Panc1 (cell line): ENCODE data around the gene FXYD3. TPM values are rescaled to one million over a fixed set of nuclear protein-coding genes. Genes with fewer than 3 reads are reported as not detected.

ENCODE experiments used
- ATAC-seq: fragments of 200-7000 bp; cut with Tn5 transposase; 2 replicates; pipeline ENCODE4 v1.9.1; 2020; ENCODE audit warnings: mild to moderate bottlenecking, moderate library complexity
- BruUV-seq: library from RNA; stranded (reverse); fragments of 400-500 nt; replicated peaks from 2 replicates; lab custom pipeline; 2021; lab: Mats Ljungman, UMichigan
- CTCF ChIA-PET: fragments of 300-600 bp; sonication (Branson Sonifier 250); formaldehyde crosslinking; loops from one replicate; lab custom pipeline; 2022; ENCODE audit warnings: antibody characterized with exemption; lab: Charles Lee
- POLR2A ChIA-PET: fragments of 300-600 bp; sonication (Branson Sonifier 250); formaldehyde crosslinking; loops from one replicate; lab custom pipeline; 2022; ENCODE audit warnings: antibody characterized with exemption; lab: Charles Lee
- DNase-seq: peaks from one replicate; pipeline ENCODE4 v3.0.0-alpha.2; 2010; ENCODE audit warnings: low read depth, low spot score
- H3K27ac ChIP-seq: 2 replicates; pipeline ENCODE4 v1.5.1; 2011; ENCODE audit warnings: mild to moderate bottlenecking, low read length, inconsistent platforms
- H3K27me3 ChIP-seq: fragments of 200-500 bp; sonication (Bioruptor generic); 2 replicates; pipeline ENCODE4 v1.6.0; 2014; ENCODE audit warnings: low read length, inconsistent platforms; ENCODE audit not compliant: control insufficient read depth, insufficient read depth
- H3K36me3 ChIP-seq: fragments of 200-500 bp; sonication (Bioruptor generic); 2 replicates; pipeline ENCODE4 v1.5.1; 2014; ENCODE audit warnings: inconsistent platforms, mild to moderate bottlenecking, low read length, moderate library complexity; ENCODE audit not compliant: control insufficient read depth, insufficient read depth
- H3K4me1 ChIP-seq: 2 replicates; pipeline ENCODE4 v1.5.1; 2011; ENCODE audit warnings: inconsistent platforms, mild to moderate bottlenecking, low read length, moderate library complexity; ENCODE audit not compliant: control insufficient read depth, insufficient read depth
- H3K4me3 ChIP-seq, 2 experiments: 2 replicates each; pipeline ENCODE4 v1.5.1; 2011 to 2012; ENCODE audit warnings: low read depth in 2 of 2, low read length in 2 of 2, mild to moderate bottlenecking in 2 of 2, inconsistent platforms in 1 of 2, moderate library complexity in 1 of 2
- H3K9me3 ChIP-seq: fragments of 200-500 bp; sonication (Bioruptor generic); 2 replicates; pipeline ENCODE4 v1.5.1; 2014; ENCODE audit warnings: low read depth, mild to moderate bottlenecking, inconsistent platforms, low read length, moderate library complexity; ENCODE audit not compliant: control insufficient read depth, insufficient read depth
- POLR2AphosphoS5 ChIP-seq: IDR thresholded peaks from 2 replicates; pipeline ENCODE4 v1.6.1; 2012; ENCODE audit warnings: mild to moderate bottlenecking, low read depth, low read length, moderate library complexity
- SIN3A ChIP-seq: IDR thresholded peaks from 2 replicates; pipeline ENCODE4 v1.6.1; 2012; ENCODE audit warnings: low read depth, mild to moderate bottlenecking, low read length, moderate library complexity, borderline replicate concordance; ENCODE audit not compliant: insufficient read depth
- TCF7L2 ChIP-seq: IDR thresholded peaks from 2 replicates; pipeline ENCODE4 v1.6.1; 2011; ENCODE audit warnings: mild to moderate bottlenecking, low read depth, low read length, inconsistent platforms
- in situ Hi-C: cut with HindIII; loops from 2 replicates; pipeline ENCODE4 v1.10.0; 2016; ENCODE audit warnings: low sequenced_read_pairs, low pct_unique_long_range_greater_than_20kb
- intact Hi-C: fragments of 100-400 bp; cut with micrococcal nuclease; formaldehyde crosslinking; loops from one replicate; pipeline ENCODE4 v1.10.0; 2022; ENCODE audit not compliant: unreplicated experiment
- total RNA-seq: library from RNA; stranded (reverse); gene quantifications from one replicate; pipeline ENCODE4 v1.2.1, GENCODE V29; 2021; ENCODE audit not compliant: unreplicated experiment
- TF ChIP-seq, protein P1 (sequence below): fragments of 450-650 bp; IDR thresholded peaks from 2 replicates; pipeline ENCODE4 v1.5.1; 2017; ENCODE audit warnings: mild to moderate bottlenecking
- TF ChIP-seq, protein P2 (sequence below), 2 experiments: IDR thresholded peaks; 2 replicates each; pipeline ENCODE4 v1.6.1; 2011 to 2012; ENCODE audit warnings: low read depth in 2 of 2, control low read depth in 1 of 2, low read length in 1 of 2, mild to moderate bottlenecking in 1 of 2, moderate library complexity in 1 of 2; ENCODE audit not compliant: insufficient read depth in 1 of 2

FXYD3 gene
- total RNA-seq, 1 experiment from 2014 or later: not detected

DNA sequence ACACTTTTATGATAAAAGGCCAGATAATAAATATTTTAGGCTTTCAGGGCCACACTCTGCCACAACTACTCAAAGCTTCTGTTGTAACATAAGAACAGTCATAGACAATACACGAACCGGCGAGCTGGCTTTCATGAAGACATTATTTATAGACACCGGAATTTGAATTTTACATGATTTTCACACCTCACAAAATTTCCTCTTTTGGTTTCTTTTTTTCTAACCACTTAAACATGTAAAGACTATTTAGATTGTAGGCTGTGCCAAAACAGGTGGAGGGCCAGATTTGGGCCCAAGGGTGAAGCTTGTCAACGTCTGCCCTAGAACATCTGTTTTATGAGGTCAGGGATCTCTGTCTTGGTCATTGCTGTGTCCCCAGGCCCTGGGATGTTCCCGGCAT lies 29.7 kb upstream of the FXYD3 start:
- intact Hi-C loops (no loop called here), in situ Hi-C loops (no loop called here)
- ATAC-seq: no peak
- H3K9me3 ChIP-seq: no peaks in the 10 kb centered on the region
- no peak overlapping the region for H3K27ac ChIP-seq
- H3K4me1 ChIP-seq: peaks cover 8% of the 10 kb centered on the region
- TF ChIP-seq SIN3A: no peak
- DNase-seq: no peak
- POLR2A ChIA-PET: no interaction called here
- CTCF ChIA-PET: no interaction called here
- no peak overlapping the region for H3K4me3 ChIP-seq
- no peaks in the 10 kb centered on the region for H3K27me3 ChIP-seq
- BruUV-seq: no TSS peak
- no peaks in the 10 kb centered on the region for H3K36me3 ChIP-seq

DNA sequence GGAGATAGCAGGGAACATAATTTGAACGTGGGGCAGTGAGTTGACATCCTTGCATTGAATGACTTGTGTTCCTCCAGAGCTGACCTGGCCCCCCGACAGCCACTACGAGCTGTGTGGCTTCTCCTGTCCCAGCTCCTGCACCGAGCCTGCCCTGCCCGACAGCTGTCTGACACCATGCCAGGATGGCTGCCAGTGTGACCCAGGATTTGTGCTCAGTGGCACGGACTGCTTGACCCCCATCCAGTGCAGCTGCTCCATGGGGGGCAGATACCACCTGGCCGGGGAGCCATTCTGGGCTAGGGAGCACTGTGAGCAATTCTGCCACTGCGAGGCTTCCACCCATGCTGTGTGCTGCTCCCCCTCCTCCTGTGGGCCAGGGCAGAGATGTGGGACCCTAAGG lies 29.2 kb upstream of the FXYD3 start:
- Histone ChIP-seq H3K4me1 (peaks cover 8% of the 10 kb centered on the region), H3K4me3 (no peak overlapping the region), H3K27me3 (no peaks in the 10 kb centered on the region), H3K9me3 (no peaks in the 10 kb centered on the region), H3K27ac (no peak overlapping the region), H3K36me3 (no peaks in the 10 kb centered on the region)
- intact Hi-C loops: no loop called here
- ChIA-PET POLR2A (interaction anchor here (0.5 to 0.6 kb wide), 3 partner anchors 10 to 172 kb away, joined by 3 to 6 read pairs (median 5); no protein-coding TSS in a partner anchor), CTCF (no interaction called here)
- in situ Hi-C loops: no loop called here
- DNase-seq (no peak), ATAC-seq (no peak)
- TF ChIP-seq SIN3A (no peak), TCF7L2 (no peak), POLR2AphosphoS5 (no peak)
- TF ChIP-seq, protein P1, sequence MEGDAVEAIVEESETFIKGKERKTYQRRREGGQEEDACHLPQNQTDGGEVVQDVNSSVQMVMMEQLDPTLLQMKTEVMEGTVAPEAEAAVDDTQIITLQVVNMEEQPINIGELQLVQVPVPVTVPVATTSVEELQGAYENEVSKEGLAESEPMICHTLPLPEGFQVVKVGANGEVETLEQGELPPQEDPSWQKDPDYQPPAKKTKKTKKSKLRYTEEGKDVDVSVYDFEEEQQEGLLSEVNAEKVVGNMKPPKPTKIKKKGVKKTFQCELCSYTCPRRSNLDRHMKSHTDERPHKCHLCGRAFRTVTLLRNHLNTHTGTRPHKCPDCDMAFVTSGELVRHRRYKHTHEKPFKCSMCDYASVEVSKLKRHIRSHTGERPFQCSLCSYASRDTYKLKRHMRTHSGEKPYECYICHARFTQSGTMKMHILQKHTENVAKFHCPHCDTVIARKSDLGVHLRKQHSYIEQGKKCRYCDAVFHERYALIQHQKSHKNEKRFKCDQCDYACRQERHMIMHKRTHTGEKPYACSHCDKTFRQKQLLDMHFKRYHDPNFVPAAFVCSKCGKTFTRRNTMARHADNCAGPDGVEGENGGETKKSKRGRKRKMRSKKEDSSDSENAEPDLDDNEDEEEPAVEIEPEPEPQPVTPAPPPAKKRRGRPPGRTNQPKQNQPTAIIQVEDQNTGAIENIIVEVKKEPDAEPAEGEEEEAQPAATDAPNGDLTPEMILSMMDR: no peak
- TF ChIP-seq, protein P2, sequence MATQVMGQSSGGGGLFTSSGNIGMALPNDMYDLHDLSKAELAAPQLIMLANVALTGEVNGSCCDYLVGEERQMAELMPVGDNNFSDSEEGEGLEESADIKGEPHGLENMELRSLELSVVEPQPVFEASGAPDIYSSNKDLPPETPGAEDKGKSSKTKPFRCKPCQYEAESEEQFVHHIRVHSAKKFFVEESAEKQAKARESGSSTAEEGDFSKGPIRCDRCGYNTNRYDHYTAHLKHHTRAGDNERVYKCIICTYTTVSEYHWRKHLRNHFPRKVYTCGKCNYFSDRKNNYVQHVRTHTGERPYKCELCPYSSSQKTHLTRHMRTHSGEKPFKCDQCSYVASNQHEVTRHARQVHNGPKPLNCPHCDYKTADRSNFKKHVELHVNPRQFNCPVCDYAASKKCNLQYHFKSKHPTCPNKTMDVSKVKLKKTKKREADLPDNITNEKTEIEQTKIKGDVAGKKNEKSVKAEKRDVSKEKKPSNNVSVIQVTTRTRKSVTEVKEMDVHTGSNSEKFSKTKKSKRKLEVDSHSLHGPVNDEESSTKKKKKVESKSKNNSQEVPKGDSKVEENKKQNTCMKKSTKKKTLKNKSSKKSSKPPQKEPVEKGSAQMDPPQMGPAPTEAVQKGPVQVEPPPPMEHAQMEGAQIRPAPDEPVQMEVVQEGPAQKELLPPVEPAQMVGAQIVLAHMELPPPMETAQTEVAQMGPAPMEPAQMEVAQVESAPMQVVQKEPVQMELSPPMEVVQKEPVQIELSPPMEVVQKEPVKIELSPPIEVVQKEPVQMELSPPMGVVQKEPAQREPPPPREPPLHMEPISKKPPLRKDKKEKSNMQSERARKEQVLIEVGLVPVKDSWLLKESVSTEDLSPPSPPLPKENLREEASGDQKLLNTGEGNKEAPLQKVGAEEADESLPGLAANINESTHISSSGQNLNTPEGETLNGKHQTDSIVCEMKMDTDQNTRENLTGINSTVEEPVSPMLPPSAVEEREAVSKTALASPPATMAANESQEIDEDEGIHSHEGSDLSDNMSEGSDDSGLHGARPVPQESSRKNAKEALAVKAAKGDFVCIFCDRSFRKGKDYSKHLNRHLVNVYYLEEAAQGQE (IDR thresholded peaks at IDR 0.05; ENCODE audit: insufficient read depth in 1 of 2, low read depth in 2 of 2, low read length in 1 of 2): no peak
- no TSS peak for BruUV-seq

DNA sequence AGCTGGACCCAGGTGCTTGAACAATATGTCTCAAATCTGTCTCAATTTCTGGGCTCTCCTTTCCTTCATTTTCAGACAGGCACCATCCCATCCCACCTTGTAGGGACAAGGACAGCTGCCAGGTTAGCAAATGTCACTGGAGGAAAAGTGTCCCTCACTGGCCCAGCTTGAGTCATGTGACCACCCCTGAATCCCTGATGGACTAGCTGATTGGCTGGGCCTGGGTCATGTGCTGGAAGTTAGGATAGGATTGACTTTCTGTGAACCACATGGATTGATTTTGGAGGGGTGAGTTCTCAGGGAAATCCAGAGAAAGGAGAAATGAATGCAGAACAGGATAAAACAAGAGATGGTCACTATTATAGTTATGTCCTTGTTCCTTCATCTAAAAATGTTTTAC lies 28.2 kb upstream of the FXYD3 start:
- Histone ChIP-seq H3K36me3 (no peaks in the 10 kb centered on the region), H3K4me3 (no peak overlapping the region), H3K4me1 (peaks cover 8% of the 10 kb centered on the region), H3K27me3 (no peaks in the 10 kb centered on the region), H3K27ac (no peak overlapping the region), H3K9me3 (no peaks in the 10 kb centered on the region)
- BruUV-seq: no TSS peak
- CTCF ChIA-PET: no interaction called here
- TF ChIP-seq, protein P1: no peak
- TF ChIP-seq SIN3A (no peak), POLR2AphosphoS5 (no peak), TCF7L2 (no peak)
- TF ChIP-seq, protein P2 (IDR thresholded peaks at IDR 0.05; ENCODE audit: insufficient read depth in 1 of 2, low read depth in 2 of 2, low read length in 1 of 2): no peak
- intact Hi-C loops (no loop called here), in situ Hi-C loops (no loop called here)
- POLR2A ChIA-PET: interaction anchor here (0.6 kb wide), 1 partner anchor 37 kb away, joined by 5 read pairs; no protein-coding TSS in a partner anchor
- ATAC-seq: no peak
- no peak for DNase-seq
